ENCODE measurements around the gene LRGUK. TPM values are rescaled to one million over a fixed set of nuclear protein-coding genes. Genes with fewer than 3 reads are reported as not detected.

The LRGUK gene
- total RNA-seq, 1 experiment from 2014 or later = 0.19 TPM

DNA sequence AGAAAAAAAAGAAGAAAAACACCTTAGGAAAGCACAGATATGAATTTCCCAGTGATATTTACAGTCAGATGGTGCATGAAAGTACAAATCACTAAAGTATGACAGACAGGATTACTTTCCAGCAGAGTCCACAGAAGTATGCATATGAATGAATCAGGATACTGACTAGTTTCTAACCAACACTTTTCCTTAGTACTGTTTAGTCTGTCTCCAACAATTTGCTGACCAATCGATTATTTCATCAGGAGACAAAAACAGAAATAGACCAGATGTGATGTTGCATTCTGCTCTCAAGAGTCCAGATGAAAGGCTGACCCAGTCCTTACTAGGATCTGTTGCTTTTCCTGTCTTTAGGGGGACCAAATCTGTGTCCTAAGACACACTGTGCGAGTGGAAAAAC lies 175.0 kb downstream of the LRGUK start:
- Mint-ChIP-seq H3K27me3 (ENCODE audit: insufficient read depth, unreplicated experiment) (no peaks in the 10 kb centered on the region), H3K9me3 (ENCODE audit: unreplicated experiment) (no peaks in the 10 kb centered on the region), H3K4me3 (ENCODE audit: unreplicated experiment) (no peak overlapping the region), H3K36me3 (ENCODE audit: insufficient read depth, unreplicated experiment) (peaks cover 19% of the 10 kb centered on the region), H3K27ac (ENCODE audit: low read depth, unreplicated experiment) (no peak overlapping the region), H3K4me1 (ENCODE audit: insufficient read depth, unreplicated experiment) (no peaks in the 10 kb centered on the region)
- no peak for DNase-seq (ENCODE audit: unreplicated experiment)
- CTCF ChIA-PET = interaction anchor here (0.6 kb wide), 1 partner anchor 1065 kb away, joined by 3 read pairs; no protein-coding TSS in a partner anchor
- POLR2A ChIA-PET = interaction anchor here (1.0 kb wide), 1 partner anchor 183 kb away, joined by 3 read pairs; no protein-coding TSS in a partner anchor
- TF ChIP-seq, protein P1, sequence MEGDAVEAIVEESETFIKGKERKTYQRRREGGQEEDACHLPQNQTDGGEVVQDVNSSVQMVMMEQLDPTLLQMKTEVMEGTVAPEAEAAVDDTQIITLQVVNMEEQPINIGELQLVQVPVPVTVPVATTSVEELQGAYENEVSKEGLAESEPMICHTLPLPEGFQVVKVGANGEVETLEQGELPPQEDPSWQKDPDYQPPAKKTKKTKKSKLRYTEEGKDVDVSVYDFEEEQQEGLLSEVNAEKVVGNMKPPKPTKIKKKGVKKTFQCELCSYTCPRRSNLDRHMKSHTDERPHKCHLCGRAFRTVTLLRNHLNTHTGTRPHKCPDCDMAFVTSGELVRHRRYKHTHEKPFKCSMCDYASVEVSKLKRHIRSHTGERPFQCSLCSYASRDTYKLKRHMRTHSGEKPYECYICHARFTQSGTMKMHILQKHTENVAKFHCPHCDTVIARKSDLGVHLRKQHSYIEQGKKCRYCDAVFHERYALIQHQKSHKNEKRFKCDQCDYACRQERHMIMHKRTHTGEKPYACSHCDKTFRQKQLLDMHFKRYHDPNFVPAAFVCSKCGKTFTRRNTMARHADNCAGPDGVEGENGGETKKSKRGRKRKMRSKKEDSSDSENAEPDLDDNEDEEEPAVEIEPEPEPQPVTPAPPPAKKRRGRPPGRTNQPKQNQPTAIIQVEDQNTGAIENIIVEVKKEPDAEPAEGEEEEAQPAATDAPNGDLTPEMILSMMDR (IDR thresholded peaks at IDR 0.05; ENCODE audit: unreplicated experiment) = no peak
- no TSS peak for BruUV-seq (replicated peaks)
- intact Hi-C loops (cut with micrococcal nuclease) = no loop called here

DNA sequence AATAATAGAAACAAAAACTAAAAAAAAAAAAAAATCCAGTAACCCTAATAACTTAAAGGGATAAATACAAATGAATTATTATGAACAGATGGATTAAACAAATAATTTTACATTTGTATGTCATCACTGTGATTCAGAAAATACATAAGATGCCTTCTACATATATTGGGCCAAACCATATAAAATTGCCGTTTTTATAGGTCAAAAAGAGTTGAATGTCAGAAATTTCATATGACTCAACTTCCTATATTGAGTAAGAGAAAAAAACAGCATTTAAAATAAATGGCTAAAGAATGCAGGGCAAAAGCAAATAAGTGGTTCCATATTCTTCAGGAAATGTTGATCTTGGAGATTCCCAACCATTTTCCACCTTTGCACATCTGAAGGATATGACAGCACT lies 180.2 kb downstream of the LRGUK start:
- Mint-ChIP-seq H3K9me3 (ENCODE audit: unreplicated experiment) (no peaks in the 10 kb centered on the region), H3K27me3 (ENCODE audit: insufficient read depth, unreplicated experiment) (no peaks in the 10 kb centered on the region), H3K36me3 (ENCODE audit: insufficient read depth, unreplicated experiment) (peaks cover 26% of the 10 kb centered on the region), H3K27ac (ENCODE audit: low read depth, unreplicated experiment) (no peak overlapping the region), H3K4me3 (ENCODE audit: unreplicated experiment) (no peak overlapping the region), H3K4me1 (ENCODE audit: insufficient read depth, unreplicated experiment) (no peaks in the 10 kb centered on the region)
- no peak for DNase-seq (ENCODE audit: unreplicated experiment)
- CTCF ChIA-PET = interaction anchor here (0.6 to 0.8 kb wide), 2 partner anchors 8 to 374 kb away, joined by 3 to 4 read pairs; no protein-coding TSS in a partner anchor
- BruUV-seq (replicated peaks) = no TSS peak
- TF ChIP-seq, protein P1 (IDR thresholded peaks at IDR 0.05; ENCODE audit: unreplicated experiment) = no peak
- POLR2A ChIA-PET = interaction anchor here (0.7 kb wide), 1 partner anchor 39 kb away, joined by 3 read pairs; no protein-coding TSS in a partner anchor
- intact Hi-C loops (cut with micrococcal nuclease) = no loop called here

DNA sequence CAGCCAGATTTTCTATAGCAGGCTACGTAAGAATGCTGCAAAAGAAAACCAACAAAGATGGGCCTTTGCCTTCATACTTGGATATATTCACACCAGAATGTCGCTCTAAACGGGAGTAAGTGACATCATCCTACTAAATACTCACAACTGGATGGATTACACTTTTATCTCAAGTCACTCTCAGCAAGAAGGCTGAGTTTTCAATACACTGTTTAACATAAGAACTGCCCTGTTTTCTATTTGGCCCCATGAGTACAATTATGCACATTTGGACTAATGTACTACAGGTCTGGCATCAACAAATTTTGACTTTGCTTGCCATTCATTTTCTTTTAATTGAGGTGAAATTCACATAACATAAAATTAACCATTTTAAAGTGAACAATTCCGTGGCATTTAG lies 181.4 kb downstream of the LRGUK start:
- no peak for DNase-seq (ENCODE audit: unreplicated experiment)
- Mint-ChIP-seq H3K27ac (ENCODE audit: low read depth, unreplicated experiment) (no peak overlapping the region), H3K27me3 (ENCODE audit: insufficient read depth, unreplicated experiment) (no peaks in the 10 kb centered on the region), H3K4me1 (ENCODE audit: insufficient read depth, unreplicated experiment) (no peaks in the 10 kb centered on the region), H3K36me3 (ENCODE audit: insufficient read depth, unreplicated experiment) (peaks cover 20% of the 10 kb centered on the region), H3K9me3 (ENCODE audit: unreplicated experiment) (no peaks in the 10 kb centered on the region), H3K4me3 (ENCODE audit: unreplicated experiment) (no peak overlapping the region)
- ChIA-PET CTCF (no interaction called here), POLR2A (no interaction called here)
- intact Hi-C loops (cut with micrococcal nuclease) = no loop called here
- TF ChIP-seq, protein P1 (IDR thresholded peaks at IDR 0.05; ENCODE audit: unreplicated experiment) = no peak
- no TSS peak for BruUV-seq (replicated peaks)

DNA sequence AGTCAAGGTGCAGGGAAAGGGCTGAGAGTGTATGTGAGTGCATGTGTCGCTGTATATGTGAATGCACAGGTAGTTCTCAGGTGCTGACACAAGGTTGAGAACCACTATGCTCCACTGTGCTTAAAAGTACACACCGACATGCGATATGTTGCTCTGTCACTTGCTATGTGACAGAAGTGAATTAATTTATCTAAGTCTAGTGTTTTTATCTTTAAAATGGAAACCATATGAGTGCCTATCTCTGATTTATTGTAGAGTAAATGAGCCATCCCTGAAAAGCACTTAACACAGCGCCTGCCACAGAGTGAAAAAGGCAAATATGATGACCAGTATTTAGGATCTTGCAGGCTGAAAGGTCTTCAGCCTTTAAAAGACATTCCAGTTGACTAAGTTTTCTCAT lies 184.7 kb downstream of the LRGUK start:
- CTCF ChIA-PET = no interaction called here
- no peak overlapping the region for H3K4me3 Mint-ChIP-seq (ENCODE audit: unreplicated experiment)
- H3K4me1 Mint-ChIP-seq (ENCODE audit: insufficient read depth, unreplicated experiment) = peaks cover 6% of the 10 kb centered on the region
- intact Hi-C loops (cut with micrococcal nuclease) = no loop called here
- no TSS peak for BruUV-seq (replicated peaks)
- TF ChIP-seq, protein P1 (IDR thresholded peaks at IDR 0.05; ENCODE audit: unreplicated experiment) = no peak
- peaks cover 7% of the 10 kb centered on the region for H3K36me3 Mint-ChIP-seq (ENCODE audit: insufficient read depth, unreplicated experiment)
- POLR2A ChIA-PET = no interaction called here
- DNase-seq (ENCODE audit: unreplicated experiment) = no peak
- H3K27me3 Mint-ChIP-seq (ENCODE audit: insufficient read depth, unreplicated experiment) = no peaks in the 10 kb centered on the region
- no peaks in the 10 kb centered on the region for H3K9me3 Mint-ChIP-seq (ENCODE audit: unreplicated experiment)
- no peak overlapping the region for H3K27ac Mint-ChIP-seq (ENCODE audit: low read depth, unreplicated experiment)
